A549 (cell line): ENCODE measurements around the gene HRC. TPM values are rescaled to one million over a fixed set of nuclear protein-coding genes. Genes with fewer than 3 reads are reported as not detected.
A peak's percentile ranks its signal among the peaks of the same experiment; 100 is the strongest.

Source experiments
- ATAC-seq, 2 experiments: fragments of 200-7000 bp in 1 of 2; fragments of >200 bp in 1 of 2; cut with Nextera tagmentation in 1 of 2; cut with Tn5 transposase in 1 of 2; 3 replicates each; pipeline versions ENCODE4 v1.8.0 to v1.9.1; 2018 to 2020; ENCODE audit warnings: mild to moderate bottlenecking in 1 of 2, moderate library complexity in 1 of 2
- CTCF ChIA-PET: fragments of 300-600 bp; sonication (Branson Sonifier 250); formaldehyde crosslinking; extraction: SDS; loops from one replicate; lab custom pipeline; 2021; ENCODE audit warnings: antibody characterized with exemption, inconsistent platforms; lab: Yijun Ruan, JAX
- POLR2A ChIA-PET: fragments of 350-600 bp; formaldehyde crosslinking; extraction: SDS; loops from one replicate; lab custom pipeline; 2021; ENCODE audit warnings: antibody characterized with exemption, inconsistent platforms; lab: Yijun Ruan, JAX
- DNase-seq, 2 experiments: peaks; one replicate each; pipeline versions ENCODE4 v3.0.0 to v3.0.0-alpha.2; 2011 to 2016; ENCODE audit warnings: low read depth in 1 of 2, low spot score in 1 of 2
- FAIRE-seq: peaks from 2 replicates; lab custom pipeline; 2011; peaks lifted over from hg19 to GRCh38; lab: Jason Lieb, UNC
- H3K27ac ChIP-seq, 2 experiments: fragments of >200 bp; sonication (Bioruptor Twin); formaldehyde crosslinking; 3 replicates each; pipeline ENCODE4 v1.5.1; 2016 to 2017
- H3K4me1 ChIP-seq: fragments of >200 bp; sonication (Bioruptor Twin); formaldehyde crosslinking; 3 replicates; pipeline ENCODE4 v1.6.1; 2016
- H3K4me2 ChIP-seq: fragments of >200 bp; sonication (Bioruptor Twin); formaldehyde crosslinking; 3 replicates; pipeline ENCODE4 v1.6.1; 2016
- H3K4me3 ChIP-seq: fragments of >200 bp; sonication (Bioruptor Twin); formaldehyde crosslinking; 3 replicates; pipeline ENCODE4 v1.5.1; 2016
- H3K9me3 ChIP-seq: fragments of >200 bp; sonication (Bioruptor Twin); formaldehyde crosslinking; 3 replicates; pipeline ENCODE4 v1.6.1; 2016
- CBX8 ChIP-seq: fragments of 200-600 bp; sonication (generic); IDR thresholded peaks from 2 replicates; pipeline ENCODE4 v1.6.1; 2016
- EHF ChIP-seq: fragments of 250-450 bp; sonication (Bioruptor Pico); IDR thresholded peaks from 2 replicates; pipeline ENCODE4 v1.5.0; 2020; ENCODE audit warnings: mild to moderate bottlenecking
- EHMT2 ChIP-seq: fragments of 200-600 bp; sonication (generic); IDR thresholded peaks from 2 replicates; pipeline ENCODE4 v1.6.1; 2016; ENCODE audit warnings: antibody characterized with exemption, low read depth, mild to moderate bottlenecking, moderate library complexity
- ESRRA ChIP-seq: fragments of 150-350 bp; IDR thresholded peaks from 2 replicates; pipeline ENCODE4 v1.6.1; 2014; ENCODE audit warnings: mild to moderate bottlenecking, low read length, borderline replicate concordance
- FOSB ChIP-seq: fragments of 250-450 bp; sonication (Bioruptor Pico); IDR thresholded peaks from 2 replicates; pipeline ENCODE4 v1.5.0; 2020; ENCODE audit warnings: mild to moderate bottlenecking, moderate library complexity
- HES2 ChIP-seq: fragments of >200 bp; sonication (Bioruptor Twin); formaldehyde crosslinking; IDR thresholded peaks from 2 replicates; pipeline ENCODE4 v1.6.1; 2016
- HEYL ChIP-seq: fragments of 250-450 bp; sonication (Bioruptor Pico); IDR thresholded peaks from 2 replicates; pipeline ENCODE4 v1.8.0; 2021; ENCODE audit warnings: mild to moderate bottlenecking, moderate library complexity
- HOXB13 ChIP-seq: fragments of 250-450 bp; sonication (Bioruptor Pico); IDR thresholded peaks from 2 replicates; pipeline ENCODE4 v1.5.0; 2020; ENCODE audit warnings: low read depth, mild to moderate bottlenecking, moderate library complexity
- HOXB5 ChIP-seq: fragments of 250-450 bp; sonication (Bioruptor Pico); IDR thresholded peaks from 2 replicates; pipeline ENCODE4 v1.5.0; 2020; ENCODE audit warnings: mild to moderate bottlenecking, moderate library complexity
- MAFK ChIP-seq: fragments of 450-650 bp; IDR thresholded peaks from 2 replicates; pipeline ENCODE4 v1.6.1; 2014; ENCODE audit not compliant: partially characterized antibody
- MAZ ChIP-seq: fragments of 150-350 bp; IDR thresholded peaks from 2 replicates; pipeline ENCODE4 v1.6.1; 2014; ENCODE audit warnings: antibody characterized with exemption, low read depth, low read length, borderline replicate concordance
- MYC ChIP-seq: IDR thresholded peaks from 2 replicates; pipeline ENCODE4 v1.6.1; 2012; ENCODE audit warnings: mild to moderate bottlenecking, inconsistent platforms, low read length, improper control_type of control experiment, borderline replicate concordance
- NR3C1 ChIP-seq: fragments of >200 bp; sonication (Bioruptor Twin); formaldehyde crosslinking; IDR thresholded peaks from 3 replicates; pipeline ENCODE4 v1.6.1; 2017
- PBX3 ChIP-seq: IDR thresholded peaks from 2 replicates; pipeline ENCODE4 v1.6.1; 2012
- POLR2A ChIP-seq: IDR thresholded peaks from 2 replicates; pipeline ENCODE4 v1.6.1; 2012; ENCODE audit warnings: mild to moderate bottlenecking, low read length
- POLR2AphosphoS2 ChIP-seq: conservative IDR thresholded peaks from 2 replicates; pipeline ENCODE4 v1.6.1; 2012; ENCODE audit warnings: low read length, improper control_type of control experiment, inconsistent platforms
- RARB ChIP-seq: fragments of 250-450 bp; sonication (Bioruptor Pico); IDR thresholded peaks from 2 replicates; pipeline ENCODE4 v1.8.0; 2021; ENCODE audit warnings: mild to moderate bottlenecking, moderate library complexity
- RFX5 ChIP-seq: fragments of 450-650 bp; IDR thresholded peaks from 2 replicates; pipeline ENCODE4 v1.7.1; 2014; ENCODE audit warnings: antibody characterized with exemption, mild to moderate bottlenecking, moderate library complexity
- TP53 ChIP-seq: fragments of 250-450 bp; sonication (Bioruptor Pico); IDR thresholded peaks from 2 replicates; pipeline ENCODE4 v1.5.0; 2021; ENCODE audit warnings: mild to moderate bottlenecking, moderate library complexity
- ZFP36 ChIP-seq: fragments of 450-650 bp; IDR thresholded peaks from 2 replicates; pipeline ENCODE4 v1.6.1; 2014; ENCODE audit warnings: borderline replicate concordance; ENCODE audit not compliant: partially characterized antibody
- WGBS: methylation state at CpG from one replicate; pipeline ENCODE4 v1.1.6; 2017; ENCODE audit errors: missing lambda C conversion rate; 5-methylcytosine and 5-hydroxymethylcytosine counted together
- polyA plus RNA-seq, 4 experiments: library from polyadenylated mRNA; depleted of rRNA in 3 of 4; stranded (reverse); fragments of >200 nt; fragmentation: RNase III in 1 of 4; extraction: RNeasy Plus Mini Kit Qiagen cat#74134 plus additional on column Dnase treatment in 1 of 4; gene quantifications; 2 replicates in 3 of 4; 3 replicates in 1 of 4; pipeline ENCODE4 v1.2.3, GENCODE V29; 2011 to 2017
- TF ChIP-seq, protein P1 (sequence below): fragments of >200 bp; sonication (Bioruptor Twin); formaldehyde crosslinking; IDR thresholded peaks from 3 replicates; pipeline ENCODE4 v1.6.1; 2016
- TF ChIP-seq, protein P2 (sequence below): fragments of 150-350 bp; IDR thresholded peaks from 2 replicates; pipeline ENCODE4 v1.6.1; 2014; ENCODE audit warnings: low read depth, mild to moderate bottlenecking, low read length

HRC gene
- polyA plus RNA-seq, 2 of the 4 experiments (the other 2 are of a cell fraction): 0.04 TPM

- TF ChIP-seq PBX3 (no peak), MYC (no peak), POLR2AphosphoS2 (no peak), ESRRA (no peak), MAFK (peak; percentile 91), ZFP36 (no peak), TP53 (CRISPR knock-in tag) (0 out of 2 replicates have a peak, but pooled peaks have one; percentile 58), HOXB5 (CRISPR knock-in tag) (no peak), HES2 (no peak)
- TF ChIP-seq, protein P1, sequence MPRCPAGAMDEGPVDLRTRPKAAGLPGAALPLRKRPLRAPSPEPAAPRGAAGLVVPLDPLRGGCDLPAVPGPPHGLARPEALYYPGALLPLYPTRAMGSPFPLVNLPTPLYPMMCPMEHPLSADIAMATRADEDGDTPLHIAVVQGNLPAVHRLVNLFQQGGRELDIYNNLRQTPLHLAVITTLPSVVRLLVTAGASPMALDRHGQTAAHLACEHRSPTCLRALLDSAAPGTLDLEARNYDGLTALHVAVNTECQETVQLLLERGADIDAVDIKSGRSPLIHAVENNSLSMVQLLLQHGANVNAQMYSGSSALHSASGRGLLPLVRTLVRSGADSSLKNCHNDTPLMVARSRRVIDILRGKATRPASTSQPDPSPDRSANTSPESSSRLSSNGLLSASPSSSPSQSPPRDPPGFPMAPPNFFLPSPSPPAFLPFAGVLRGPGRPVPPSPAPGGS: no peak
These were observed 48.5 kb downstream of the HRC start (continued) for GRCh38 chr19:49106648-49107135.

DNA sequence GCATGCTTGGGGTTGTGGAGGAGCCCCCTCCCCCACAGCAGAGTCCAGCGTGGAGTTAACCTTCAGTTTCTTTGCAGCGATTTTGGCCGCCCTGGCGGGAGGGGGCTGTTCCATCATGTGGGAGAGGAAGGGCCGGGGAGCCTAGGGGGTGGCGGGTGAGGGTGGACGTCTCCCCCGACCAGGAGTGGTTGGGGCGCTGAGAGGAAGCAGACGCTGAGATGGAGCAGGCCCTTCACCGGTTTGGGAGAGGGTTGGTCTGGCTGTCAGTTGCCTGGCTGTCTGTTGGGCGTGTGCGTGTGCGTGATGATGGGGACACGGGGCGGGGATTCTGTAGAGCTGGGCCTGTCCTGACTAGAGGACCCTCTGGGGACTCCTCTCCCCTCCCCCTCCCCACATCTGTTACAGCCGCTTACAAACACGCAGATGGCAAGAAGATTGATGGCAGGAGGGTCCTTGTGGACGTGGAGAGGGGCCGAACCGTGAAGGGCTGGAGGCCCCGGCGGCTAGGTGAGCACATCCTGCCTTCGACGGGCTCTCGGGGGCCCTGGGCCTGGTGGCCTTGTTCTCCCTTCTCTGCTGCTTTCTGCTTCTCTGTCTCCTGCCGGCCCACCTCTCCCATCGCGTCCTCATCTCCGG lies 50.8 kb downstream of the HRC start:
- no peak overlapping the region for H3K4me3 ChIP-seq
- WGBS: 93% methylated on average over 29 of the region's 30 CpGs
- CTCF ChIA-PET: interaction anchor here (0.6 to 13.2 kb wide), 11 partner anchors 9 to 316 kb away, joined by 3 to 241 read pairs (median 4); partner anchors contain the start of gene LIN7B
- no peak for TF ChIP-seq RARB
- no peak for TF ChIP-seq HEYL
- no peak for TF ChIP-seq EHF (CRISPR knock-in tag)
- no peak for TF ChIP-seq MAZ
- no peak for TF ChIP-seq RFX5
- TF ChIP-seq, protein P2, sequence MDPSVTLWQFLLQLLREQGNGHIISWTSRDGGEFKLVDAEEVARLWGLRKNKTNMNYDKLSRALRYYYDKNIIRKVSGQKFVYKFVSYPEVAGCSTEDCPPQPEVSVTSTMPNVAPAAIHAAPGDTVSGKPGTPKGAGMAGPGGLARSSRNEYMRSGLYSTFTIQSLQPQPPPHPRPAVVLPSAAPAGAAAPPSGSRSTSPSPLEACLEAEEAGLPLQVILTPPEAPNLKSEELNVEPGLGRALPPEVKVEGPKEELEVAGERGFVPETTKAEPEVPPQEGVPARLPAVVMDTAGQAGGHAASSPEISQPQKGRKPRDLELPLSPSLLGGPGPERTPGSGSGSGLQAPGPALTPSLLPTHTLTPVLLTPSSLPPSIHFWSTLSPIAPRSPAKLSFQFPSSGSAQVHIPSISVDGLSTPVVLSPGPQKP: no peak
- no peak for TF ChIP-seq NR3C1
- no peak for TF ChIP-seq EHMT2
- TF ChIP-seq HOXB13 (CRISPR knock-in tag): no peak
- TF ChIP-seq FOSB (CRISPR knock-in tag): no peak
- TF ChIP-seq POLR2A: no peak
- TF ChIP-seq CBX8: no peak
- TF ChIP-seq, all 56 proteins: peak for 0
- Histone ChIP-seq H3K4me1 (peaks cover 20% of the 10 kb centered on the region), H3K9me3 (no peaks in the 10 kb centered on the region), H3K27ac (no peak overlapping the region), H3K4me2 (no peak overlapping the region)
- FAIRE-seq: no peak
- ATAC-seq: no peak
- POLR2A ChIA-PET: interaction anchor here (1.1 kb wide), 1 partner anchor 24 kb away, joined by 4 read pairs; no protein-coding TSS in a partner anchor
- no peak for DNase-seq
